Adrenal gland (tissue), 12 donors: ENCODE results near the gene FAM78B. TPM values are rescaled to one million over a fixed set of nuclear protein-coding genes. Genes with fewer than 3 reads are reported as not detected.

ENCODE experiments used
- DNase-seq, 7 donors: peaks; one replicate each; pipeline ENCODE4 v3.0.0-alpha.2; 2019 to 2020
- H3K27ac ChIP-seq, 5 donors: fragments of 200-600 bp; sonication (generic) in 4 of 5; 1 replicate in 3 of 5; 2 replicates in 2 of 5; pipeline versions ENCODE4 v1.5.1 to v1.8.0; 2016 to 2020; ENCODE audit warnings: mild to moderate bottlenecking in 1 of 5
- H3K27me3 ChIP-seq: fragments of 200-600 bp; 2 replicates; pipeline ENCODE4 v1.8.0; 2021
- H3K36me3 ChIP-seq, 2 donors: fragments of 200-600 bp; replicated peaks in 1 of 2; 1 replicate in 1 of 2; 2 replicates in 1 of 2; pipeline versions ENCODE4 v1.5.1 to v1.8.0; 2018 to 2022
- H3K4me1 ChIP-seq, 2 donors: fragments of 200-600 bp; replicated peaks in 1 of 2; 1 replicate in 1 of 2; 2 replicates in 1 of 2; pipeline versions ENCODE4 v1.5.1 to v1.8.0; 2018 to 2021
- H3K4me3 ChIP-seq, 4 donors: fragments of 200-600 bp; sonication (generic) in 3 of 4; one replicate each; pipeline ENCODE4 v1.5.1; 2016 to 2018
- H3K9me3 ChIP-seq, 3 donors: fragments of 200-600 bp; sonication (generic) in 1 of 3; replicated peaks in 1 of 3; 1 replicate in 2 of 3; 2 replicates in 1 of 3; pipeline versions ENCODE4 v1.5.1 to v1.8.0; 2016 to 2021
- CTCF ChIP-seq, 6 experiments: fragments of 450-650 bp in 4 of 6; fragments of 200-600 bp in 2 of 6; sonication (generic) in 1 of 6; IDR thresholded peaks; 1 replicate in 5 of 6; 2 replicates in 1 of 6; pipeline versions ENCODE4 v1.5.1 to v1.8.0; 2016 to 2021; ENCODE audit warnings: antibody characterized with exemption in 6 of 6, mild to moderate bottlenecking in 2 of 6, moderate library complexity in 1 of 6
- POLR2A ChIP-seq, 2 donors: fragments of 450-650 bp; IDR thresholded peaks; one replicate each; pipeline ENCODE4 v1.6.1; 2017; ENCODE audit warnings: antibody characterized with exemption in 2 of 2, mild to moderate bottlenecking in 2 of 2, moderate library complexity in 1 of 2
- WGBS, 4 donors: extraction: QIAGEN DNeasy Blood & Tissue Kit in 2 of 4; methylation state at CpG; one replicate each; pipeline versions ENCODE4 v1.1.5 to v1.1.7; 2013 to 2017; 5-methylcytosine and 5-hydroxymethylcytosine counted together
- intact Hi-C, 2 donors: fragments of 100-400 bp; cut with DNase I; formaldehyde crosslinking; loops; one replicate each; pipeline versions ENCODE4 v1.14.1 to v1.15.0; 2022 to 2023
- polyA plus RNA-seq, 3 donors: library from polyadenylated mRNA; stranded (reverse); fragments of 200-250 nt in 2 of 3; fragments of 350-450 nt in 1 of 3; fragmentation: Illumina TruSeq in 1 of 3; extraction: RNeasy Lipid Tissue Mini Kit (QIAGEN cat#74804) in 1 of 3; gene quantifications; one replicate each; pipeline ENCODE4 v1.2.3, GENCODE V29; 2013 to 2014
- total RNA-seq, 9 donors: library from RNA; depleted of rRNA in 4 of 9; stranded (reverse); fragments of >200 nt in 4 of 9; fragments of 120-200 nt in 1 of 9; fragmentation: NEBNext Ultra II Directional in 1 of 9; extraction: Animal tissue kit (Norgen Biotek cat#: 25700) in 1 of 9; gene quantifications; one replicate each; pipeline versions ENCODE4 v1.1.0 to v1.2.4, GENCODE V29; 2013 to 2023
- donor health status: healthy with polysubstance abuse.
- donor health status: Bipolar disorder and iron deficiency.
- donor health status: DM: yes; HTN: yes; CAD: no.
- donor health status: DM: no; HTN: no; CAD: no.
- donor health status: DM: no; HTN: no; CAD: no.
- donor health status: DM: yes; HTN: yes; CAD: no.

Gene FAM78B
- total and polyA plus RNA-seq, 12 donors = 0.28 to 3.5 (median 0.98) TPM

- intact Hi-C loops = no loop called here
- Histone ChIP-seq H3K4me3 (no peak overlapping the region), H3K4me1 (no peaks in the 10 kb centered on the region), H3K9me3 (no peaks in the 10 kb centered on the region), H3K27ac (no peak overlapping the region), H3K27me3 (no peaks in the 10 kb centered on the region), H3K36me3 (no peaks in the 10 kb centered on the region)
- WGBS, 4 donors = 76 to 81% (median 78%) methylated on average over 8 of the region's 8 CpGs
- no peak for DNase-seq
- no peak for TF ChIP-seq CTCF (IDR thresholded peaks at IDR 0.05)
- no peak for TF ChIP-seq POLR2A (IDR thresholded peaks at IDR 0.05)
Measured at GRCh38 chr1:166120281-166120680, 46.5 kb downstream of the FAM78B start.

GRCh38 chr1:166119471-166119965 is 47.3 kb downstream of the FAM78B start:
- Histone ChIP-seq H3K4me3 (no peak overlapping the region), H3K27ac (no peak overlapping the region), H3K4me1 (no peaks in the 10 kb centered on the region), H3K9me3 (no peaks in the 10 kb centered on the region), H3K27me3 (no peaks in the 10 kb centered on the region), H3K36me3 (no peaks in the 10 kb centered on the region)
- DNase-seq = no peak
- no peak for TF ChIP-seq POLR2A (IDR thresholded peaks at IDR 0.05)
- WGBS, 4 donors = 52 to 61% (median 56%) methylated on average over 11 of the region's 11 CpGs
- intact Hi-C loops = no loop called here

- no peak for DNase-seq
- WGBS, 4 donors = 81 to 86% (median 85%) methylated on average over 5 of the region's 5 CpGs
- TF ChIP-seq CTCF (IDR thresholded peaks at IDR 0.05) = no peak
- no peak for TF ChIP-seq POLR2A (IDR thresholded peaks at IDR 0.05)
Measured at GRCh38 chr1:166117776-166118175, 49.0 kb downstream of the FAM78B start.

GRCh38 chr1:166116026-166116425 is 50.8 kb downstream of the FAM78B start:
- Histone ChIP-seq H3K4me1 (no peaks in the 10 kb centered on the region), H3K27ac (no peak overlapping the region), H3K4me3 (no peak overlapping the region), H3K36me3 (no peaks in the 10 kb centered on the region), H3K27me3 (no peaks in the 10 kb centered on the region), H3K9me3 (no peaks in the 10 kb centered on the region)
- TF ChIP-seq CTCF (IDR thresholded peaks at IDR 0.05) (no peak), POLR2A (IDR thresholded peaks at IDR 0.05) (no peak)
- intact Hi-C loops = no loop called here
- 95 to 100% (median 98%) methylated on average over 1 of the region's 1 CpG for WGBS, 4 donors
- no peak for DNase-seq

More at GRCh38 chr1:166117776-166118175, 49.0 kb downstream of the FAM78B start:
- Histone ChIP-seq H3K27me3 (no peaks in the 10 kb centered on the region), H3K4me1 (no peaks in the 10 kb centered on the region), H3K36me3 (no peaks in the 10 kb centered on the region), H3K9me3 (no peaks in the 10 kb centered on the region), H3K27ac (no peak overlapping the region), H3K4me3 (no peak overlapping the region)
- intact Hi-C loops = no loop called here

GRCh38 chr1:166114419-166114818 is 52.4 kb downstream of the FAM78B start:
- Histone ChIP-seq H3K9me3 (no peaks in the 10 kb centered on the region), H3K4me1 (no peaks in the 10 kb centered on the region), H3K27ac (no peak overlapping the region), H3K27me3 (no peaks in the 10 kb centered on the region), H3K36me3 (no peaks in the 10 kb centered on the region), H3K4me3 (no peak overlapping the region)
- intact Hi-C loops = no loop called here
- WGBS, 4 donors = 73 to 89% (median 82%) methylated on average over 1 of the region's 1 CpG
- DNase-seq = no peak
- TF ChIP-seq POLR2A (IDR thresholded peaks at IDR 0.05) = no peak
- TF ChIP-seq CTCF (IDR thresholded peaks at IDR 0.05) = no peak
